K562 (cell line): ENCODE measurements around the gene RNF151. TPM values are rescaled to one million over a fixed set of nuclear protein-coding genes. Genes with fewer than 3 reads are reported as not detected.

Source experiments
- ATAC-seq: fragments of 200-7000 bp; cut with Tn5 transposase; 3 replicates; pipeline ENCODE4 v1.9.1; 2020; ENCODE audit warnings: moderate library complexity
- BruUV-seq: library from RNA; stranded (reverse); fragments of 400-500 nt; replicated peaks from 2 replicates; lab custom pipeline; 2021; lab: Mats Ljungman, UMichigan
- CTCF ChIA-PET: fragments of 300-600 bp; formaldehyde crosslinking; extraction: SDS; loops from one replicate; lab custom pipeline; 2021; ENCODE audit warnings: low intra/inter-chr PET ratio; lab: Yijun Ruan, JAX
- POLR2A ChIA-PET: fragments of 300-600, 350-650 bp; sonication (Branson Sonifier 250); formaldehyde crosslinking; extraction: SDS; loops from one replicate; lab custom pipeline; 2021; ENCODE audit warnings: antibody characterized with exemption, inconsistent platforms; lab: Yijun Ruan, JAX
- DNase-seq, 4 experiments: peaks; one replicate each; pipeline versions ENCODE4 v3.0.0 to v3.0.0-alpha.2; 2011 to 2018; ENCODE audit warnings: low spot score in 3 of 4, mixed read lengths in 3 of 4; ENCODE audit errors: extremely low read depth in 1 of 4
- FAIRE-seq: peaks from 2 replicates; lab custom pipeline; 2011; peaks lifted over from hg19 to GRCh38; lab: Jason Lieb, UNC
- H2AFZ ChIP-seq: 2 replicates; pipeline ENCODE4 v1.6.0; 2011; ENCODE audit warnings: low read depth, low read length, control low read depth, inconsistent platforms
- H3K27ac ChIP-seq: fragments of 200-600 bp; 3 replicates; pipeline ENCODE4 v1.8.0; 2011; ENCODE audit warnings: low read depth, mild to moderate bottlenecking, control low read depth, inconsistent platforms, low read length, moderate library complexity, mixed read lengths; ENCODE audit errors: extremely low read depth
- H3K27me3 ChIP-seq, 2 experiments: fragments of 300-600 bp in 1 of 2; 2 replicates in 1 of 2; 3 replicates in 1 of 2; pipeline versions ENCODE4 v1.6.0 to v1.8.0; 2011; ENCODE audit warnings: inconsistent platforms in 2 of 2, low read length in 2 of 2, mild to moderate bottlenecking in 1 of 2, mixed read lengths in 1 of 2, moderate library complexity in 1 of 2; ENCODE audit not compliant: control insufficient read depth in 2 of 2, insufficient read depth in 2 of 2
- H3K36me3 ChIP-seq: fragments of 300-600 bp; 3 replicates; pipeline ENCODE4 v1.8.0; 2011; ENCODE audit warnings: mild to moderate bottlenecking, low read length, inconsistent platforms; ENCODE audit not compliant: control insufficient read depth, insufficient read depth
- H3K4me1 ChIP-seq, 2 experiments: fragments of 200-600 bp in 1 of 2; replicated peaks in 1 of 2; 2 replicates in 1 of 2; 3 replicates in 1 of 2; pipeline versions ENCODE4 v1.5.1 to v1.8.0; 2011; ENCODE audit warnings: inconsistent platforms in 2 of 2, low read length in 2 of 2, mild to moderate bottlenecking in 1 of 2, mixed read lengths in 1 of 2, moderate library complexity in 1 of 2; ENCODE audit not compliant: control insufficient read depth in 2 of 2, insufficient read depth in 2 of 2
- H3K4me2 ChIP-seq: 2 replicates; pipeline ENCODE4 v1.6.1; 2011; ENCODE audit warnings: low read length, control low read depth, inconsistent platforms, mixed read lengths; ENCODE audit not compliant: insufficient read depth
- H3K4me3 ChIP-seq: fragments of 200-600 bp; sonication (generic), shearing (Covaris generic); 2 replicates; pipeline ENCODE4 v1.5.1; 2016; ENCODE audit warnings: control low read depth, inconsistent platforms
- H3K79me2 ChIP-seq: fragments of 200-600 bp; 3 replicates; pipeline ENCODE4 v1.8.0; 2011; ENCODE audit warnings: low read length, inconsistent platforms; ENCODE audit not compliant: control insufficient read depth, insufficient read depth
- H3K9ac ChIP-seq, 2 experiments: 2 replicates each; pipeline versions ENCODE4 v1.6.0 to v1.6.1; 2011; ENCODE audit warnings: low read depth in 2 of 2, low read length in 2 of 2, control low read depth in 1 of 2, inconsistent platforms in 1 of 2, mild to moderate bottlenecking in 1 of 2, mixed read lengths in 1 of 2; ENCODE audit not compliant: insufficient read depth in 1 of 2
- H3K9me1 ChIP-seq: one replicate; pipeline ENCODE4 v1.6.0; 2011; ENCODE audit warnings: inconsistent platforms, mild to moderate bottlenecking, low read length, moderate library complexity; ENCODE audit not compliant: control insufficient read depth, insufficient read depth
- H3K9me3 ChIP-seq: replicated peaks from 2 replicates; pipeline ENCODE4 v1.5.1; 2011; ENCODE audit warnings: low read depth, low read length, inconsistent platforms; ENCODE audit not compliant: control insufficient read depth, insufficient read depth
- H4K20me1 ChIP-seq: replicated peaks from 2 replicates; pipeline ENCODE4 v1.6.1; 2011; ENCODE audit warnings: low read length, inconsistent platforms, mixed read lengths; ENCODE audit not compliant: control insufficient read depth, insufficient read depth
- BMI1 ChIP-seq: fragments of 150-350 bp; IDR thresholded peaks from 2 replicates; pipeline ENCODE4 v1.6.1; 2014; ENCODE audit warnings: low read length
- BRD4 ChIP-seq: fragments of 200-600 bp; sonication (generic); IDR thresholded peaks from 2 replicates; pipeline ENCODE4 v1.6.1; 2017; ENCODE audit warnings: inconsistent platforms
- HNRNPH1 ChIP-seq: fragments of 200-400 bp; formaldehyde crosslinking; optimal IDR thresholded peaks from 2 replicates; pipeline ENCODE3; 2017; ENCODE audit warnings: low read depth, mild to moderate bottlenecking, low read length, moderate library complexity
- KLF13 ChIP-seq: fragments of 450-650 bp; IDR thresholded peaks from 2 replicates; pipeline ENCODE4 v1.6.1; 2016; ENCODE audit warnings: missing genetic modification characterization, low read depth, mild to moderate bottlenecking, missing compliant biosample characterization, moderate library complexity, borderline replicate concordance
- RBBP5 ChIP-seq: fragments of 200-600 bp; sonication (generic); IDR thresholded peaks from 2 replicates; pipeline ENCODE4 v1.6.1; 2012; ENCODE audit warnings: borderline replicate concordance, mild to moderate bottlenecking, low read length, control low read depth, inconsistent platforms; ENCODE audit not compliant: insufficient read depth, poor library complexity, severe bottlenecking
- TAF7 ChIP-seq: fragments of 450-650 bp; IDR thresholded peaks from 2 replicates; pipeline ENCODE4 v1.6.1; 2016; ENCODE audit warnings: missing genetic modification characterization, missing compliant biosample characterization
- WHSC1 ChIP-seq: IDR thresholded peaks from one replicate; pipeline ENCODE4 v1.6.1; 2012; ENCODE audit warnings: low read length, control low read depth, inconsistent platforms
- WGBS: fragments of 100-300 bp; shearing (Covaris generic); methylation state at CpG from one replicate; pipeline ENCODE4 v1.1.6; 2016; ENCODE audit warnings: low coverage, mixed read lengths; ENCODE audit not compliant: insufficient coverage; ENCODE audit errors: missing lambda C conversion rate; 5-methylcytosine and 5-hydroxymethylcytosine counted together
- in situ Hi-C: fragments of 300-500 bp; cut with MboI; formaldehyde crosslinking; loops from 4 replicates; pipeline ENCODE4 v1.15.0; 2018; ENCODE audit warnings: inconsistent platforms, mixed read lengths
- intact Hi-C: fragments of 100-400 bp; cut with micrococcal nuclease; formaldehyde crosslinking; loops from 2 replicates; pipeline ENCODE4 v1.14.2; 2022
- polyA plus RNA-seq, 8 experiments: library from polyadenylated mRNA; depleted of rRNA in 4 of 8; stranded (reverse) in 5 of 8; unstranded in 3 of 8; fragments of >200 nt; fragmentation: Nextera tagmentation in 2 of 8; fragmentation: Illumina TruSeq in 1 of 8; extraction: Ambion mirVana in 2 of 8; extraction: Trizol in 1 of 8; gene quantifications; 2 replicates each; pipeline versions ENCODE4 v1.2.1 to v1.2.3, GENCODE V29; 2011 to 2014; ENCODE audit warnings: inconsistent platforms in 1 of 8, missing spikeins in 1 of 8
- total RNA-seq, 7 experiments: library from RNA; depleted of rRNA in 6 of 7; stranded (reverse); fragments of >200 nt in 6 of 7; fragmentation: Illumina TruSeq in 2 of 7; extraction: Trizol in 2 of 7; gene quantifications; 2 replicates each; pipeline versions ENCODE4 v1.2.1 to v1.2.3, GENCODE V29; 2011 to 2021; ENCODE audit warnings: low replicate concordance in 1 of 7
- TF ChIP-seq, protein P1 (sequence below): sonication (generic); formaldehyde crosslinking; IDR thresholded peaks from 2 replicates; pipeline ENCODE4 v1.9.0; 2022; ENCODE audit warnings: mild to moderate bottlenecking, missing genetic modification reagents

Gene RNF151
- total and polyA plus RNA-seq, 9 of the 15 experiments (the other 6 are each of a cell fraction or from before 2014, with no cell fraction given): not detected

DNA sequence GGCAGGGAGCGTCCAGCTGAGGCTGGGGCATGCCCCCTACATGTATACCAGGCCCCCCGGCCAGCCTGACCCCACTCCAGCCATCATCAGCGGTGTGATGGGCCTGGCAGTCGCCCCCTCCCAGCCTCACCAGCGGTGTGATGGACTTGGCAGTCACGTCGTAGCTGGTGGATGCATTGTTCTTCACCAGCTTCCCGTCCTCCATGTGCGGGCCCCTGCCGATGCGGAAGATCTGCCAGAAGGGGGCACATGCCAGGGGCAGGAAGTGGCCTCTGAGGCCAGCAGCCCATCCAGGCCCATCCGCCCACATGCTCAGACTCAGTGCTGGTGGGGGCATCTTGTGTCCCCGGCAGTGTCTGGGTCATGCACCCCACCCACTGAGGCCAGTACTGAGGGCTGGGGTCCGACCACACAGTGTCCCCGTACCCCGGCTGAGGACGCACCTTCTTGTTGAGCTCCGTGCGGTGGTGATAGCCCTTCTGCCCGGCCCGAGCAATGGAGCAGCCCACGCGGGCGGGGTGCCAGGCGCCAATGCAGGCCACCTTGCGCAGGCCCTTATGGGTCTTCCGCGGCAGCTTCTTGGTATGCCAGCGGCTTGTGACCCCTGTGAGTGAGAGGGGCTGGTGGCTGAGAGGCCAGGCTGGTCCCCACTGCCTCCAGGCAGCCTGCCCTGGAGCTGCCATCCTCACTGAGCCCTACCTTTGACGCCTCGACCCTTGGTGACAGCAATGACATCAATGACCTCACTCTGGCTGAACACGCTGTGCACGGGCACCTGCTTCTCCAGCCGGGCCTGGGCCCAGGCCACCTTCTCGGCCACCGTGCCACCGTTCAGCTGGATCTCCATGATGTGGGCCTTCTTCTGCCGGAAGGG is 19.9 kb upstream of the RNF151 start:
- TF ChIP-seq BRD4 (no peak), HNRNPH1 (no peak)
- TF ChIP-seq, protein P1, sequence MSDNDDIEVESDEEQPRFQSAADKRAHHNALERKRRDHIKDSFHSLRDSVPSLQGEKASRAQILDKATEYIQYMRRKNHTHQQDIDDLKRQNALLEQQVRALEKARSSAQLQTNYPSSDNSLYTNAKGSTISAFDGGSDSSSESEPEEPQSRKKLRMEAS (CRISPR knock-in tag): 0 out of 2 replicates have a peak, but pooled peaks have one; percentile 9
- H3K9me1 ChIP-seq: peaks cover under 1% of the 10 kb centered on the region
- H3K9me3 ChIP-seq: no peaks in the 10 kb centered on the region
- in situ Hi-C loops (no loop called here), intact Hi-C loops (no loop called here)
- no TSS peak for BruUV-seq
- 83% methylated on average over 31 of the region's 38 CpGs for WGBS
- ChIA-PET CTCF (no interaction called here), POLR2A (interaction anchor here (0.5 to 2.9 kb wide), 6 partner anchors 14 to 1926 kb away, joined by 3 to 27 read pairs (median 4); partner anchors contain the start of genes RPS2 and TRAF7)
- peaks cover 22 to 65% of the 10 kb centered on the region in 2 experiments for H3K4me1 ChIP-seq
- no peak overlapping the region for H3K4me3 ChIP-seq
- no peaks in the 10 kb centered on the region for H3K27me3 ChIP-seq
- no peaks in the 10 kb centered on the region for H3K36me3 ChIP-seq
- no peak overlapping the region for H2AFZ ChIP-seq
- H3K27ac ChIP-seq: no peak overlapping the region
- DNase-seq: no peak
- H4K20me1 ChIP-seq: peaks cover 1% of the 10 kb centered on the region
- peaks cover 11% of the 10 kb centered on the region for H3K79me2 ChIP-seq
- no peak for FAIRE-seq
- no peak overlapping the region for H3K4me2 ChIP-seq
- H3K9ac ChIP-seq: peak overlapping the region in 1 of 2 experiments; percentile 48; a peak in 1 of 4 replicates
- ATAC-seq: no peak

- no TSS peak for BruUV-seq
- WGBS: 40% methylated on average over 9 of the region's 9 CpGs
- intact Hi-C loops: no loop called here
- Histone ChIP-seq H3K36me3 (no peaks in the 10 kb centered on the region), H3K4me3 (no peak overlapping the region), H4K20me1 (no peaks in the 10 kb centered on the region), H2AFZ (no peak overlapping the region), H3K9me3 (no peaks in the 10 kb centered on the region), H3K9ac (peak overlapping the region in 1 of 2 experiments; percentile 48; a peak in 2 of 4 replicates), H3K4me2 (no peak overlapping the region), H3K4me1 (peaks cover 17 to 59% of the 10 kb centered on the region in 2 experiments), H3K27ac (no peak overlapping the region), H3K9me1 (no peaks in the 10 kb centered on the region), H3K79me2 (peaks cover 8% of the 10 kb centered on the region), H3K27me3 (no peaks in the 10 kb centered on the region)
- CTCF ChIA-PET: no interaction called here
- in situ Hi-C loops: no loop called here
- POLR2A ChIA-PET: interaction anchor here (0.5 to 2.9 kb wide), 3 partner anchors 16 to 1925 kb away, joined by 3 to 27 read pairs (median 4); partner anchors contain the start of gene RPS2
- DNase-seq (no peak), ATAC-seq (no peak), FAIRE-seq (no peak)
- no peak for TF ChIP-seq WHSC1
- no peak for TF ChIP-seq BMI1
- TF ChIP-seq RBBP5: no peak
- no peak for TF ChIP-seq KLF13
- TF ChIP-seq TAF7 (tag): no peak
Observed at GRCh38 chr16:1947369-1947670, 19.3 kb upstream of the RNF151 start.
